HCT116 (cell line): ENCODE results near the gene SHOC2. TPM values are rescaled to one million over a fixed set of nuclear protein-coding genes. Genes with fewer than 3 reads are reported as not detected.

Experiments
- ATAC-seq: fragments of 200-7000 bp; cut with Tn5 transposase; 2 replicates; pipeline ENCODE4 v1.9.1; 2020; ENCODE audit warnings: mild to moderate bottlenecking, moderate library complexity
- BruUV-seq: library from RNA; stranded (reverse); fragments of 400-500 nt; replicated peaks from 2 replicates; lab custom pipeline; 2021; lab: Mats Ljungman, UMichigan
- CTCF ChIA-PET: fragments of 300-600 bp; sonication (Branson Sonifier 250); formaldehyde crosslinking; loops from one replicate; lab custom pipeline; 2021; ENCODE audit warnings: antibody characterized with exemption; lab: Charles Lee
- POLR2A ChIA-PET: fragments of 300-600, 350-600 bp; sonication (Branson Sonifier 250); formaldehyde crosslinking; loops from one replicate; lab custom pipeline; 2021; ENCODE audit warnings: antibody characterized with exemption; lab: Charles Lee
- RAD21 ChIA-PET, 2 experiments: fragments of 300-600 bp; sonication (Branson Sonifier 250); formaldehyde crosslinking; loops; one replicate each; lab custom pipeline; 2023; ENCODE audit warnings: low total read pairs in 2 of 2; ENCODE audit not compliant: uncharacterized antibody in 2 of 2, unreplicated experiment in 2 of 2, low non-redundant PET in 1 of 2; lab: Charles Lee
- DNase-seq: peaks from one replicate; pipeline ENCODE4 v3.0.0-alpha.2; 2010; ENCODE audit warnings: low read depth, low spot score
- H2AFZ ChIP-seq: fragments of 200-600 bp; shearing (Covaris generic), sonication (generic); 2 replicates; pipeline ENCODE4 v1.6.1; 2017; ENCODE audit warnings: low read depth, mixed run types, mixed read lengths, antibody characterized with exemption, low read length; ENCODE audit not compliant: poor library complexity, severe bottlenecking
- H3K27ac ChIP-seq: 2 replicates; pipeline ENCODE4 v1.5.1; 2012; ENCODE audit warnings: low read depth, low read length
- H3K27me3 ChIP-seq: fragments of 200-600 bp; sonication (generic); 2 replicates; pipeline ENCODE4 v1.6.1; 2016; ENCODE audit warnings: mixed run types, low read length, mixed read lengths; ENCODE audit not compliant: insufficient read depth
- H3K36me3 ChIP-seq, 2 experiments: fragments of 200-500 bp in 1 of 2; fragments of 200-600 bp in 1 of 2; sonication (Bioruptor generic) in 1 of 2; sonication (generic) in 1 of 2; 2 replicates each; pipeline versions ENCODE4 v1.5.1 to v1.6.1; 2014 to 2016; ENCODE audit warnings: low read length in 2 of 2, inconsistent platforms in 1 of 2, mixed read lengths in 1 of 2, mixed run types in 1 of 2; ENCODE audit not compliant: insufficient read depth in 2 of 2, control insufficient read depth in 1 of 2
- H3K4me1 ChIP-seq, 2 experiments: fragments of 200-600 bp in 1 of 2; sonication (generic) in 1 of 2; 2 replicates each; pipeline versions ENCODE4 v1.5.1 to v1.6.1; 2012 to 2017; ENCODE audit warnings: low read length in 2 of 2, inconsistent platforms in 1 of 2, mild to moderate bottlenecking in 1 of 2, mixed read lengths in 1 of 2, mixed run types in 1 of 2, moderate library complexity in 1 of 2; ENCODE audit not compliant: insufficient read depth in 2 of 2, control insufficient read depth in 1 of 2
- H3K4me2 ChIP-seq: fragments of 200-600 bp; sonication (generic); 2 replicates; pipeline ENCODE4 v1.6.1; 2017; ENCODE audit warnings: mixed run types, low read length, mixed read lengths
- H3K4me3 ChIP-seq, 2 experiments: fragments of 200-600 bp in 1 of 2; sonication (generic) in 1 of 2; replicated peaks in 1 of 2; 2 replicates each; pipeline ENCODE4 v1.5.1; 2011 to 2016; ENCODE audit warnings: low read length in 2 of 2, control low read depth in 1 of 2, low read depth in 1 of 2, mild to moderate bottlenecking in 1 of 2, mixed read lengths in 1 of 2, mixed run types in 1 of 2
- H3K79me2 ChIP-seq: fragments of 200-600 bp; sonication (generic); 2 replicates; pipeline ENCODE4 v1.6.1; 2017; ENCODE audit warnings: mild to moderate bottlenecking, mixed run types, low read length, moderate library complexity, mixed read lengths; ENCODE audit not compliant: insufficient read depth
- H3K9ac ChIP-seq: fragments of 200-600 bp; sonication (generic); 2 replicates; pipeline ENCODE4 v1.6.1; 2016; ENCODE audit warnings: low read length, mixed read lengths
- H3K9me2 ChIP-seq: fragments of 200-600 bp; sonication (generic), shearing (Covaris generic); 2 replicates; pipeline ENCODE4 v1.6.1; 2017; ENCODE audit warnings: mixed run types, mild to moderate bottlenecking, moderate library complexity; ENCODE audit not compliant: insufficient read depth
- H3K9me3 ChIP-seq, 2 experiments: fragments of 200-500 bp in 1 of 2; fragments of 200-600 bp in 1 of 2; sonication (Bioruptor generic) in 1 of 2; sonication (generic) in 1 of 2; 2 replicates each; pipeline ENCODE4 v1.6.1; 2014 to 2017; ENCODE audit warnings: low read length in 2 of 2, mixed read lengths in 2 of 2, inconsistent platforms in 1 of 2, low read depth in 1 of 2, mild to moderate bottlenecking in 1 of 2, mixed run types in 1 of 2, moderate library complexity in 1 of 2; ENCODE audit not compliant: control insufficient read depth in 1 of 2, insufficient read depth in 1 of 2
- H4K20me1 ChIP-seq: fragments of 200-600 bp; sonication (generic), shearing (Covaris generic); 2 replicates; pipeline ENCODE4 v1.6.1; 2017; ENCODE audit warnings: mixed run types, mild to moderate bottlenecking, moderate library complexity; ENCODE audit not compliant: insufficient read depth
- MAX ChIP-seq: IDR thresholded peaks from 2 replicates; pipeline ENCODE4 v1.6.1; 2012
- POLR2A ChIP-seq: IDR thresholded peaks from 2 replicates; pipeline ENCODE4 v1.7.0; 2011; ENCODE audit warnings: borderline replicate concordance; ENCODE audit not compliant: insufficient read depth, insufficient read length; ENCODE audit errors: extremely low read depth
- RAD21 ChIP-seq: IDR thresholded peaks from 2 replicates; pipeline ENCODE4 v1.6.1; 2012; ENCODE audit warnings: low read depth, mild to moderate bottlenecking
- SIN3A ChIP-seq: IDR thresholded peaks from 2 replicates; pipeline ENCODE4 v1.6.1; 2012; ENCODE audit warnings: low read depth
- TCF7L2 ChIP-seq: IDR thresholded peaks from 2 replicates; pipeline ENCODE4 v1.7.0; 2011; ENCODE audit warnings: borderline replicate concordance, inconsistent platforms; ENCODE audit not compliant: insufficient read depth, insufficient read length; ENCODE audit errors: extremely low read depth
- YY1 ChIP-seq: IDR thresholded peaks from 2 replicates; pipeline ENCODE4 v1.6.1; 2011; ENCODE audit warnings: low read length, low read depth, moderate library complexity, mild to moderate bottlenecking; ENCODE audit not compliant: insufficient replicate concordance; ENCODE audit errors: extremely low read depth
- ZFX ChIP-seq: fragments of 450-650 bp; IDR thresholded peaks from 2 replicates; pipeline ENCODE4 v1.6.1; 2017
- ZNF274 ChIP-seq: fragments of 200-500 bp; sonication (Bioruptor generic); IDR thresholded peaks from 2 replicates; pipeline ENCODE4 v1.6.1; 2014; ENCODE audit warnings: mild to moderate bottlenecking, low read depth, low read length, inconsistent platforms
- intact Hi-C: fragments of 100-400 bp; cut with micrococcal nuclease; formaldehyde crosslinking; loops from 2 replicates; pipeline ENCODE4 v1.10.0; 2022
- total RNA-seq: library from RNA; stranded (reverse); gene quantifications from one replicate; pipeline ENCODE4 v1.2.1, GENCODE V29; 2021; ENCODE audit not compliant: unreplicated experiment
- TF ChIP-seq, protein P1 (sequence below): IDR thresholded peaks from 2 replicates; pipeline ENCODE4 v1.6.1; 2012; ENCODE audit warnings: low read depth

SHOC2 gene
- total RNA-seq, 1 experiment from 2014 or later: 39.5 TPM

GRCh38 chr10:110927461-110927860 is 8.1 kb downstream of the SHOC2 start:
- POLR2A ChIA-PET: interaction anchor here (4.4 kb wide), 1 partner anchor 9 kb away, joined by 19 read pairs; the partner anchor contains the start of genes BBIP1 and SHOC2
- Histone ChIP-seq H3K9me3 (no peaks in the 10 kb centered on the region), H3K4me2 (no peak overlapping the region), H3K27ac (no peak overlapping the region), H3K4me3 (no peak overlapping the region), H3K36me3 (no peaks in the 10 kb centered on the region), H3K27me3 (no peaks in the 10 kb centered on the region), H3K9me2 (no peaks in the 10 kb centered on the region), H3K9ac (no peak overlapping the region), H3K79me2 (peaks cover 93% of the 10 kb centered on the region), H3K4me1 (peaks cover 0 to 7% of the 10 kb centered on the region in 2 experiments; a peak in 2 of 4 replicates), H4K20me1 (no peaks in the 10 kb centered on the region; the same call in none of the 2 replicates), H2AFZ (no peak overlapping the region)
- CTCF ChIA-PET: interaction anchor here (0.5 to 1.1 kb wide), 2 partner anchors 12 to 622 kb away, joined by 3 read pairs; no protein-coding TSS in a partner anchor
- intact Hi-C loops: no loop called here
- no TSS peak for BruUV-seq
- RAD21 ChIA-PET: no interaction called here
- ATAC-seq: no peak
- no peak for DNase-seq
- TF ChIP-seq MAX (no peak), SIN3A (no peak), POLR2A (no peak), RAD21 (no peak), ZFX (no peak), YY1 (no peak), ZNF274 (no peak), TCF7L2 (no peak)
- TF ChIP-seq, protein P1, sequence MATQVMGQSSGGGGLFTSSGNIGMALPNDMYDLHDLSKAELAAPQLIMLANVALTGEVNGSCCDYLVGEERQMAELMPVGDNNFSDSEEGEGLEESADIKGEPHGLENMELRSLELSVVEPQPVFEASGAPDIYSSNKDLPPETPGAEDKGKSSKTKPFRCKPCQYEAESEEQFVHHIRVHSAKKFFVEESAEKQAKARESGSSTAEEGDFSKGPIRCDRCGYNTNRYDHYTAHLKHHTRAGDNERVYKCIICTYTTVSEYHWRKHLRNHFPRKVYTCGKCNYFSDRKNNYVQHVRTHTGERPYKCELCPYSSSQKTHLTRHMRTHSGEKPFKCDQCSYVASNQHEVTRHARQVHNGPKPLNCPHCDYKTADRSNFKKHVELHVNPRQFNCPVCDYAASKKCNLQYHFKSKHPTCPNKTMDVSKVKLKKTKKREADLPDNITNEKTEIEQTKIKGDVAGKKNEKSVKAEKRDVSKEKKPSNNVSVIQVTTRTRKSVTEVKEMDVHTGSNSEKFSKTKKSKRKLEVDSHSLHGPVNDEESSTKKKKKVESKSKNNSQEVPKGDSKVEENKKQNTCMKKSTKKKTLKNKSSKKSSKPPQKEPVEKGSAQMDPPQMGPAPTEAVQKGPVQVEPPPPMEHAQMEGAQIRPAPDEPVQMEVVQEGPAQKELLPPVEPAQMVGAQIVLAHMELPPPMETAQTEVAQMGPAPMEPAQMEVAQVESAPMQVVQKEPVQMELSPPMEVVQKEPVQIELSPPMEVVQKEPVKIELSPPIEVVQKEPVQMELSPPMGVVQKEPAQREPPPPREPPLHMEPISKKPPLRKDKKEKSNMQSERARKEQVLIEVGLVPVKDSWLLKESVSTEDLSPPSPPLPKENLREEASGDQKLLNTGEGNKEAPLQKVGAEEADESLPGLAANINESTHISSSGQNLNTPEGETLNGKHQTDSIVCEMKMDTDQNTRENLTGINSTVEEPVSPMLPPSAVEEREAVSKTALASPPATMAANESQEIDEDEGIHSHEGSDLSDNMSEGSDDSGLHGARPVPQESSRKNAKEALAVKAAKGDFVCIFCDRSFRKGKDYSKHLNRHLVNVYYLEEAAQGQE: no peak
